ENCODE results near the gene TAS2R39. TPM values are rescaled to one million over a fixed set of nuclear protein-coding genes. Genes with fewer than 3 reads are reported as not detected.
A peak's percentile ranks its signal among the peaks of the same experiment; 100 is the strongest.
"Not testable (repeated sequence)": the region's sequence is repeated elsewhere in the genome, so short reads cannot be mapped to it uniquely, and the experiment has no call there.

TAS2R39 gene
- total and polyA plus RNA-seq, 12 donors = not detected

DNA sequence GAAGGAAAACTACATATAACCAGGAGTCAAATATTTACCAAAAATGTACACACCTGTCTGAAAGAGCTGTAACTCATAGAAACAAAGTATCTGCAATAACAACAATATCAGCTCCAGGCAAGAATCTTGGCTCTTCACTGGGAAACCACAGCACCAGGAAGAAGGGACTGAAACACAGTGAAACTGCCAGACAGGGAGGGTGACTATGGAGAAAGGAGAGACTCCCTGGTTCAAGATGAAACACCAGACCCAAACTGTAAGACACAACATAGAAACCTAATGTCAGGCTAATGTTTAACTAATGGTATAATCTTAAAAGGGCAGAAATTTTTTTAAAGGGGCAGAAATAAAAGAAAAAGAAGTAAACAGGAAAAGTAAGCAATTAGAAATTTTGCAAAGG lies 11.5 kb upstream of the TAS2R39 start:
- Histone ChIP-seq H3K27me3 (peaks cover 4% of the 10 kb centered on the region), H3K36me3 (replicated peaks in 1 of 2) (no peaks in the 10 kb centered on the region), H3K27ac (no peak overlapping the region), H3K9me3 (replicated peaks in 1 of 3) (no peaks in the 10 kb centered on the region), H3K4me3 (no peak overlapping the region), H3K4me1 (replicated peaks in 1 of 2) (no peaks in the 10 kb centered on the region)
- TF ChIP-seq POLR2A (IDR thresholded peaks at IDR 0.05) = no peak
- TF ChIP-seq, protein P1, sequence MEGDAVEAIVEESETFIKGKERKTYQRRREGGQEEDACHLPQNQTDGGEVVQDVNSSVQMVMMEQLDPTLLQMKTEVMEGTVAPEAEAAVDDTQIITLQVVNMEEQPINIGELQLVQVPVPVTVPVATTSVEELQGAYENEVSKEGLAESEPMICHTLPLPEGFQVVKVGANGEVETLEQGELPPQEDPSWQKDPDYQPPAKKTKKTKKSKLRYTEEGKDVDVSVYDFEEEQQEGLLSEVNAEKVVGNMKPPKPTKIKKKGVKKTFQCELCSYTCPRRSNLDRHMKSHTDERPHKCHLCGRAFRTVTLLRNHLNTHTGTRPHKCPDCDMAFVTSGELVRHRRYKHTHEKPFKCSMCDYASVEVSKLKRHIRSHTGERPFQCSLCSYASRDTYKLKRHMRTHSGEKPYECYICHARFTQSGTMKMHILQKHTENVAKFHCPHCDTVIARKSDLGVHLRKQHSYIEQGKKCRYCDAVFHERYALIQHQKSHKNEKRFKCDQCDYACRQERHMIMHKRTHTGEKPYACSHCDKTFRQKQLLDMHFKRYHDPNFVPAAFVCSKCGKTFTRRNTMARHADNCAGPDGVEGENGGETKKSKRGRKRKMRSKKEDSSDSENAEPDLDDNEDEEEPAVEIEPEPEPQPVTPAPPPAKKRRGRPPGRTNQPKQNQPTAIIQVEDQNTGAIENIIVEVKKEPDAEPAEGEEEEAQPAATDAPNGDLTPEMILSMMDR (IDR thresholded peaks at IDR 0.05) = no peak
- intact Hi-C loops (cut with DNase I) = no loop called here
- no peak for DNase-seq

GRCh38 chr7:143172354-143172753 lies 10.9 kb upstream of the TAS2R39 start:
- H3K36me3 ChIP-seq (replicated peaks in 1 of 2) = no peaks in the 10 kb centered on the region
- DNase-seq = peak in 4 of 7 donors; percentile 8 to 33 (median 25)
- WGBS, 4 donors = 44 to 67% (median 49%) methylated on average over 4 of the region's 4 CpGs
- H3K27ac ChIP-seq = no peak overlapping the region
- intact Hi-C loops (cut with DNase I) = no loop called here
- no peak overlapping the region for H3K4me3 ChIP-seq
- H3K4me1 ChIP-seq (replicated peaks in 1 of 2) = no peaks in the 10 kb centered on the region
- H3K27me3 ChIP-seq = peaks cover 4% of the 10 kb centered on the region
- TF ChIP-seq POLR2A (IDR thresholded peaks at IDR 0.05) = no peak
- TF ChIP-seq, protein P1 (IDR thresholded peaks at IDR 0.05) = no peak
- H3K9me3 ChIP-seq (replicated peaks in 1 of 3) = no peaks in the 10 kb centered on the region

- no peaks in the 10 kb centered on the region for H3K27me3 ChIP-seq
- DNase-seq = no peak
- no peak overlapping the region for H3K27ac ChIP-seq
- no peak overlapping the region for H3K4me3 ChIP-seq
- H3K36me3 ChIP-seq (replicated peaks in 1 of 2) = no peaks in the 10 kb centered on the region
- no peaks in the 10 kb centered on the region for H3K9me3 ChIP-seq (replicated peaks in 1 of 3)
- 85 to 95% (median 92%) methylated on average over 5 of the region's 5 CpGs for WGBS, 4 donors
- TF ChIP-seq, protein P1 (IDR thresholded peaks at IDR 0.05) = no peak
- no peak for TF ChIP-seq POLR2A (IDR thresholded peaks at IDR 0.05)
- H3K4me1 ChIP-seq (replicated peaks in 1 of 2) = no peaks in the 10 kb centered on the region
- intact Hi-C loops (cut with DNase I) = no loop called here
Measured at GRCh38 chr7:143176128-143176527, 7.1 kb upstream of the TAS2R39 start.

- no peak overlapping the region for H3K4me3 ChIP-seq
- WGBS, 4 donors = 75 to 87% (median 78%) methylated on average over 2 of the region's 2 CpGs
- H3K27me3 ChIP-seq = no peaks in the 10 kb centered on the region
- TF ChIP-seq, protein P1 (IDR thresholded peaks at IDR 0.05) = no peak
- no peak for TF ChIP-seq POLR2A (IDR thresholded peaks at IDR 0.05)
- H3K27ac ChIP-seq = no peak overlapping the region
- H3K9me3 ChIP-seq (replicated peaks in 1 of 3) = no peaks in the 10 kb centered on the region
- H3K4me1 ChIP-seq (replicated peaks in 1 of 2) = no peaks in the 10 kb centered on the region
- intact Hi-C loops (cut with DNase I) = no loop called here
- DNase-seq = no peak
- H3K36me3 ChIP-seq (replicated peaks in 1 of 2) = no peaks in the 10 kb centered on the region
Measured at GRCh38 chr7:143177374-143178119, 5.7 kb upstream of the TAS2R39 start.

DNA sequence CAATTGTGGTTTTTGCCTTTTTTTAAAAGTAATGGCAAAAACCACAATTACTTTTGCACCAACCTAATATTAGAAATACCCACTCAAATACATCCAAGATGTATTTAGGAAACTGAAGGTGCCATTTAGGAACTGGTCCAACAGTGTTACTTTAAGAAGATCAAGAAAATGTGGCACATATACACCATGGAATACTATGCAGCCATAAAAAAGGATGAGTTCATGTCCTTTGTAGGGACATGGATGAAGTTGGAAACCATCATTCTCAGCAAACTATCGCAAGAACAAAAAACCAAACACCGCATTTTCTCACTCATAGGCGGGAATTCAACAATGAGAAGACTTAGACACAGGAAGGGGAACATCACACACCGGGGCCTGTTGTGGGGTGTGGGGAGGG lies 2.4 kb upstream of the TAS2R39 start:
- DNase-seq = not testable (repeated sequence)

More for the DNA sequence above, 2.4 kb upstream of the TAS2R39 start:
- H3K27ac ChIP-seq; H3K36me3 ChIP-seq (replicated peaks in 1 of 2); H3K9me3 ChIP-seq (replicated peaks in 1 of 3); H3K27me3 ChIP-seq; intact Hi-C loops (cut with DNase I); H3K4me3 ChIP-seq; H3K4me1 ChIP-seq (replicated peaks in 1 of 2): not testable (repeated sequence)
- 75 to 96% (median 86%) methylated on average over 4 of the region's 4 CpGs for WGBS, 4 donors

Data from adrenal gland (tissue), 12 donors.